Keratinocyte (primary cell): Measurements from ENCODE around the gene TBC1D8. TPM values are rescaled to one million over a fixed set of nuclear protein-coding genes. Genes with fewer than 3 reads are reported as not detected.

Experiments used
- DNase-seq: peaks from one replicate; pipeline ENCODE4 v3.0.0-alpha.2; 2011; ENCODE audit warnings: low read depth, missing footprints, low spot score
- FAIRE-seq: peaks from 2 replicates; lab custom pipeline; 2011; peaks lifted over from hg19 to GRCh38; lab: Jason Lieb, UNC
- H2AFZ ChIP-seq: 2 replicates; pipeline ENCODE4 v1.6.0; 2012; ENCODE audit warnings: low read length, control low read depth, inconsistent platforms; ENCODE audit not compliant: control insufficient read depth
- H3K27ac ChIP-seq: 2 replicates; pipeline ENCODE4 v1.5.1; 2011; ENCODE audit warnings: low read length; ENCODE audit not compliant: control insufficient read depth, insufficient read depth
- H3K27me3 ChIP-seq: 3 replicates; pipeline ENCODE4 v1.6.0; 2011; ENCODE audit warnings: low read length; ENCODE audit not compliant: control insufficient read depth, insufficient read depth; ENCODE audit errors: extremely low read depth
- H3K36me3 ChIP-seq, 2 experiments: 2 replicates in 1 of 2; 3 replicates in 1 of 2; pipeline ENCODE4 v1.5.1; 2011; ENCODE audit warnings: low read length in 2 of 2, mild to moderate bottlenecking in 1 of 2; ENCODE audit not compliant: control insufficient read depth in 2 of 2, insufficient read depth in 2 of 2; ENCODE audit errors: extremely low read depth in 1 of 2
- H3K4me1 ChIP-seq: 3 replicates; pipeline ENCODE4 v1.5.1; 2011; ENCODE audit warnings: low read length; ENCODE audit not compliant: control insufficient read depth, insufficient read depth; ENCODE audit errors: extremely low read depth
- H3K4me2 ChIP-seq: 3 replicates; pipeline ENCODE4 v1.6.0; 2011; ENCODE audit warnings: low read depth, low read length; ENCODE audit not compliant: control insufficient read depth, insufficient read depth; ENCODE audit errors: extremely low read depth
- H3K4me3 ChIP-seq, 3 experiments: fragments of 200-600 bp in 1 of 3; sonication (generic) in 1 of 3; 2 replicates in 2 of 3; 3 replicates in 1 of 3; pipeline ENCODE4 v1.5.1; 2011 to 2016; ENCODE audit warnings: low read length in 3 of 3, mild to moderate bottlenecking in 3 of 3, control low read depth in 2 of 3, inconsistent platforms in 1 of 3, low read depth in 1 of 3, mixed read lengths in 1 of 3, mixed run types in 1 of 3, moderate library complexity in 1 of 3; ENCODE audit not compliant: control insufficient read depth in 2 of 3, insufficient read depth in 2 of 3; ENCODE audit errors: extremely low read depth in 1 of 3
- H3K79me2 ChIP-seq: 2 replicates; pipeline ENCODE4 v1.6.0; 2012; ENCODE audit warnings: low read length; ENCODE audit not compliant: control insufficient read depth, insufficient read depth
- H3K9ac ChIP-seq: 3 replicates; pipeline ENCODE4 v1.6.0; 2011; ENCODE audit warnings: low read length; ENCODE audit not compliant: control insufficient read depth, insufficient read depth; ENCODE audit errors: extremely low read depth
- H3K9me1 ChIP-seq: 3 replicates; pipeline ENCODE4 v1.6.0; 2011; ENCODE audit warnings: low read length; ENCODE audit not compliant: control insufficient read depth, insufficient read depth; ENCODE audit errors: extremely low read depth
- H3K9me3 ChIP-seq: 2 replicates; pipeline ENCODE4 v1.5.1; 2012; ENCODE audit warnings: low read depth, low read length; ENCODE audit not compliant: control insufficient read depth
- H4K20me1 ChIP-seq: 3 replicates; pipeline ENCODE4 v1.6.0; 2011; ENCODE audit warnings: low read length; ENCODE audit not compliant: control insufficient read depth, insufficient read depth; ENCODE audit errors: extremely low read depth
- CTCF ChIP-seq, 3 experiments: IDR thresholded peaks in 1 of 3; conservative IDR thresholded peaks in 1 of 3; optimal IDR thresholded peaks in 1 of 3; 2 replicates in 2 of 3; 3 replicates in 1 of 3; pipeline versions ENCODE3 to v1.5.1; 2011; ENCODE audit warnings: low read length in 3 of 3, mild to moderate bottlenecking in 3 of 3, moderate library complexity in 2 of 3, control low read depth in 1 of 3, inconsistent platforms in 1 of 3; ENCODE audit not compliant: insufficient read depth in 2 of 3; ENCODE audit errors: extremely low read depth in 1 of 3
- EZH2 ChIP-seq: IDR thresholded peaks from one replicate; pipeline ENCODE4 v1.6.1; 2012; ENCODE audit warnings: inconsistent platforms, mild to moderate bottlenecking, low read length, moderate library complexity
- dilution Hi-C: fragments of 300-500 bp; cut with MboI; formaldehyde crosslinking; loops from one replicate; pipeline ENCODE4 v1.7.0; 2020; ENCODE audit warnings: low sequenced_read_pairs; ENCODE audit not compliant: extremely low pct_ligation_motif_present
- polyA plus RNA-seq, 5 experiments: library from polyadenylated mRNA; depleted of rRNA in 3 of 5; stranded (reverse) in 3 of 5; stranded (forward) in 1 of 5; unstranded in 1 of 5; fragments of >200 nt; gene quantifications; 1 replicate in 1 of 5; 2 replicates in 3 of 5; 3 replicates in 1 of 5; pipeline versions ENCODE4 v1.2.1 to v1.2.3, GENCODE V29; 2011 to 2012; ENCODE audit warnings: missing spikeins in 2 of 5, low read depth in 1 of 5, low replicate concordance in 1 of 5

The TBC1D8 gene
- polyA plus RNA-seq, 1 donor (not counting 4 experiments of a cell fraction or from before 2014, with no cell fraction given) = 13.8 TPM

DNA sequence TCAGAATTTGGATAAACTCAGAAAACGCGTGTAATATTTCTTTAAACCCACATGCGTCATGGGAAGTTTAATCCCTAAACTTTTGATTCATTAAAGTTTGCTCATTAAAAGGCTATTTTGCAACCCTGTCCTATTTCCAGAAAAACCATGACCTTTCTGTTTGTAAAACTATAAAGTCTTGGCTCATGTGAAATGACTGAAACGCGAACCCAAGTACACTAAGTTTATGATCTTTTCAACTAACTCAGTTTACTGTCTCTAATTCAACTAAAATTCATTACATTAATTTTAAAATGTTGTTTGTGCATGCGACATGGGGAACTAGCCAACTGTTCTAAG lies 153.0 kb downstream of the TBC1D8 start:
- dilution Hi-C loops = no loop called here
- no peaks in the 10 kb centered on the region for H4K20me1 ChIP-seq
- H3K4me2 ChIP-seq = no peak overlapping the region
- H3K9ac ChIP-seq = no peak overlapping the region
- no peak overlapping the region for H2AFZ ChIP-seq
- no peak for TF ChIP-seq CTCF (optimal IDR thresholded peaks at IDR 0.05 in 1 of 3, IDR thresholded peaks at IDR 0.05 in 1 of 3, conservative IDR thresholded peaks at IDR 0.05 in 1 of 3; ENCODE audit: extremely low read depth in 1 of 3, insufficient read depth in 2 of 3, low read length in 3 of 3)
- no peak for TF ChIP-seq EZH2
- H3K27me3 ChIP-seq = no peaks in the 10 kb centered on the region
- FAIRE-seq (no peak), DNase-seq (no peak)
- peaks cover 6% of the 10 kb centered on the region for H3K4me1 ChIP-seq
- H3K36me3 ChIP-seq = peaks cover 1 to 27% of the 10 kb centered on the region in 2 experiments
- no peak overlapping the region for H3K4me3 ChIP-seq
- H3K79me2 ChIP-seq = peaks cover 11% of the 10 kb centered on the region
- no peaks in the 10 kb centered on the region for H3K9me3 ChIP-seq
- no peaks in the 10 kb centered on the region for H3K9me1 ChIP-seq
- no peak overlapping the region for H3K27ac ChIP-seq

- Histone ChIP-seq H2AFZ (no peak overlapping the region), H3K9me3 (no peaks in the 10 kb centered on the region), H3K27ac (no peak overlapping the region), H3K9ac (no peak overlapping the region), H3K27me3 (no peaks in the 10 kb centered on the region), H3K9me1 (no peaks in the 10 kb centered on the region), H3K4me3 (no peak overlapping the region), H4K20me1 (no peaks in the 10 kb centered on the region), H3K4me2 (no peak overlapping the region), H3K36me3 (peaks cover 0 to 28% of the 10 kb centered on the region in 2 experiments), H3K4me1 (peaks cover 6% of the 10 kb centered on the region), H3K79me2 (peaks cover 6% of the 10 kb centered on the region)
- dilution Hi-C loops = no loop called here
- no peak for FAIRE-seq
- DNase-seq = no peak
- TF ChIP-seq CTCF (optimal IDR thresholded peaks at IDR 0.05 in 1 of 3, IDR thresholded peaks at IDR 0.05 in 1 of 3, conservative IDR thresholded peaks at IDR 0.05 in 1 of 3; ENCODE audit: extremely low read depth in 1 of 3, insufficient read depth in 2 of 3, low read length in 3 of 3) = no peak
- TF ChIP-seq EZH2 = no peak
These were observed 153.5 kb downstream of the TBC1D8 start for GRCh38 chr2:100997509-100998234.
